Vagina (tissue), 2 donors: ENCODE data around the gene FAM135A. TPM values are rescaled to one million over a fixed set of nuclear protein-coding genes. Genes with fewer than 3 reads are reported as not detected.

Source experiments
- DNase-seq, 2 donors: peaks; one replicate each; pipeline ENCODE4 v3.0.0-alpha.2; 2017; ENCODE audit errors: extremely low spot score in 2 of 2
- H3K27ac ChIP-seq: fragments of 200-600 bp; sonication (generic); one replicate; pipeline ENCODE4 v1.5.1; 2019
- H3K27me3 ChIP-seq: fragments of 200-600 bp; sonication (generic); one replicate; pipeline ENCODE4 v1.5.1; 2019
- H3K36me3 ChIP-seq, 2 donors: fragments of 200-600 bp; sonication (generic); one replicate each; pipeline ENCODE4 v1.5.1; 2017 to 2019
- H3K4me1 ChIP-seq: fragments of 200-600 bp; sonication (generic); one replicate; pipeline ENCODE4 v1.5.1; 2019
- H3K4me3 ChIP-seq, 2 donors: fragments of 200-600 bp; sonication (generic); 1 replicate in 1 of 2; 2 replicates in 1 of 2; pipeline ENCODE4 v1.5.1; 2016 to 2019
- H3K9me3 ChIP-seq: fragments of 200-600 bp; sonication (generic); one replicate; pipeline ENCODE4 v1.5.1; 2019
- POLR2A ChIP-seq, 2 donors: fragments of 450-650 bp; IDR thresholded peaks; one replicate each; pipeline ENCODE4 v1.6.1; 2017; ENCODE audit warnings: antibody characterized with exemption in 2 of 2, mild to moderate bottlenecking in 2 of 2, moderate library complexity in 2 of 2
- POLR2AphosphoS5 ChIP-seq, 2 donors: sonication (generic); formaldehyde crosslinking; IDR thresholded peaks; one replicate each; pipeline ENCODE4 v1.9.0; 2017; ENCODE audit warnings: antibody characterized with exemption in 2 of 2, mild to moderate bottlenecking in 2 of 2, low read depth in 1 of 2; ENCODE audit not compliant: insufficient read depth in 1 of 2
- intact Hi-C: fragments of 100-400 bp; cut with DNase I; formaldehyde crosslinking; loops from one replicate; pipeline ENCODE4 v1.15.1; 2023
- total RNA-seq: library from RNA; depleted of rRNA; stranded (reverse); fragments of >200 nt; gene quantifications from one replicate; pipeline ENCODE4 v1.2.3, GENCODE V29; 2016
- TF ChIP-seq, protein P1 (sequence below), 3 experiments: fragments of 450-650 bp in 2 of 3; fragments of 200-600 bp in 1 of 3; sonication (generic) in 1 of 3; IDR thresholded peaks; one replicate each; pipeline ENCODE4 v1.5.1; 2017 to 2019; ENCODE audit warnings: antibody characterized with exemption in 3 of 3, mild to moderate bottlenecking in 2 of 3, moderate library complexity in 2 of 3

Gene FAM135A
- total RNA-seq, 1 donor from 2014 or later = 67.3 TPM

DNA sequence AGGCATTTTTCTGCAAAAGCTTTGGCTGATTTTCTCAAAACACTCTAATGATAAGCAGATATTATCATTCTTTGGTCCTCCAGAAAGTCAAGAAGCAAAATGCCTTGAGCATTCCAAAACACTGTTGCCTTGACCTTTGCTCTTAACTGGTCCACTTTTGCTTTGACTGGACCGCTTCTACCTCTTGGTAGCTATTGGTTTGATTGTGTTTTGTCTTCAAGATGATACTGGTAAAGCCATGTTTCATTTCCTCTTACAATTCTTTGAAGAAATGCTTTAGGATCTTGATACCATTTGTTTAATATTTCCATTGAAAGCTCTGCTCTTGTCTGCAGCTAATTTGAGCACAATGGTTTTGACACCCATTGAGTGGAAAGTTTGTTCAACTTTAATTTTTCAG is 117.8 kb downstream of the FAM135A start:
- Histone ChIP-seq H3K4me3 (no peak overlapping the region), H3K27me3 (no peaks in the 10 kb centered on the region), H3K9me3 (no peaks in the 10 kb centered on the region), H3K4me1 (no peaks in the 10 kb centered on the region), H3K27ac (no peak overlapping the region), H3K36me3 (peaks cover 0 to 15% of the 10 kb centered on the region in 2 donors)
- intact Hi-C loops = no loop called here
- no peak for DNase-seq
- TF ChIP-seq, protein P1, sequence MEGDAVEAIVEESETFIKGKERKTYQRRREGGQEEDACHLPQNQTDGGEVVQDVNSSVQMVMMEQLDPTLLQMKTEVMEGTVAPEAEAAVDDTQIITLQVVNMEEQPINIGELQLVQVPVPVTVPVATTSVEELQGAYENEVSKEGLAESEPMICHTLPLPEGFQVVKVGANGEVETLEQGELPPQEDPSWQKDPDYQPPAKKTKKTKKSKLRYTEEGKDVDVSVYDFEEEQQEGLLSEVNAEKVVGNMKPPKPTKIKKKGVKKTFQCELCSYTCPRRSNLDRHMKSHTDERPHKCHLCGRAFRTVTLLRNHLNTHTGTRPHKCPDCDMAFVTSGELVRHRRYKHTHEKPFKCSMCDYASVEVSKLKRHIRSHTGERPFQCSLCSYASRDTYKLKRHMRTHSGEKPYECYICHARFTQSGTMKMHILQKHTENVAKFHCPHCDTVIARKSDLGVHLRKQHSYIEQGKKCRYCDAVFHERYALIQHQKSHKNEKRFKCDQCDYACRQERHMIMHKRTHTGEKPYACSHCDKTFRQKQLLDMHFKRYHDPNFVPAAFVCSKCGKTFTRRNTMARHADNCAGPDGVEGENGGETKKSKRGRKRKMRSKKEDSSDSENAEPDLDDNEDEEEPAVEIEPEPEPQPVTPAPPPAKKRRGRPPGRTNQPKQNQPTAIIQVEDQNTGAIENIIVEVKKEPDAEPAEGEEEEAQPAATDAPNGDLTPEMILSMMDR (IDR thresholded peaks at IDR 0.05) = no peak
- TF ChIP-seq POLR2AphosphoS5 (IDR thresholded peaks at IDR 0.05; ENCODE audit: insufficient read depth in 1 of 2, low read depth in 1 of 2) (no peak), POLR2A (IDR thresholded peaks at IDR 0.05) (no peak)

DNA sequence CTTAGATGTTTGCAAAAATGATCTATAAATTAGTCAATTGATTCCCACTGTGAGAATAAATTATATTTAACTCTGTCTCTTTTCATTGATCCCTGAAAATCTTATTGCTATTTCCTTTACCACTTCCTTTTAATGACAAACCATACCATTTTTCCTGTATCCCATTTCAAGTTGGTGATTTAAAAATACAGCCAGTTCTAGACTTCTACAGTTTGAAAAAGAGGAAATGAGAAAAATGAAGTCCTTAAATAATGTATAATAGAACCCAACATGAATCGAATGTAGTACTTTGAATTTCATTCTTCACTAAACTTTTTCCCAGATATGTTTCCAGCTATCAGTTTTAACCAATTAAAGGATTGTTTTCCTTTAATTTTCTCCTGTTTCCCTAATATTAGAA is 124.0 kb downstream of the FAM135A start:
- intact Hi-C loops = no loop called here
- H3K9me3 ChIP-seq = no peaks in the 10 kb centered on the region
- no peaks in the 10 kb centered on the region for H3K27me3 ChIP-seq
- H3K36me3 ChIP-seq = peaks cover 0 to 30% of the 10 kb centered on the region in 2 donors
- H3K4me1 ChIP-seq = no peaks in the 10 kb centered on the region
- no peak overlapping the region for H3K27ac ChIP-seq
- H3K4me3 ChIP-seq = no peak overlapping the region
- DNase-seq = no peak
- TF ChIP-seq POLR2AphosphoS5 (IDR thresholded peaks at IDR 0.05; ENCODE audit: insufficient read depth in 1 of 2, low read depth in 1 of 2) (no peak), POLR2A (IDR thresholded peaks at IDR 0.05) (no peak)
- TF ChIP-seq, protein P1 (IDR thresholded peaks at IDR 0.05) = no peak

DNA sequence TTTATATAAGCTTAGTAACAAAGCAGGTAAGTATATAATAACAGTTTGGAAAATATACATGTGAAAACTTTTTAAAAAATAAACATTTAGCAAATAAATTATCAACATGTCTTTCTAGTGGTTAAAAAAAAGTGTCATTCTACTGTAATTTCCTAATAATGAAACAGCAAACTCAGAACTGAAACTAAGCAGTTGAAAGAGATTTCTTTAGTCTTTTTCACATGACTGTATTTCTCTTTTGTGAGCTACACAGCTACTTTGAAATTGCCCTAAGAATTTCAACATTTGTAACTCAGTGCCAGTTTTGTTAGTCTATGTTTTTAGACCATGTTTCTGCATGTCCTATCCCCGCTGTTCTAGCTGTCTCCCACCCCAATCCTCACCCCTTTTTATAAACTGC is 125.1 kb downstream of the FAM135A start:
- Histone ChIP-seq H3K27ac (no peak overlapping the region), H3K4me1 (no peaks in the 10 kb centered on the region), H3K36me3 (peaks cover 0 to 23% of the 10 kb centered on the region in 2 donors), H3K27me3 (no peaks in the 10 kb centered on the region), H3K9me3 (no peaks in the 10 kb centered on the region), H3K4me3 (no peak overlapping the region)
- intact Hi-C loops = no loop called here
- no peak for TF ChIP-seq POLR2A (IDR thresholded peaks at IDR 0.05)
- TF ChIP-seq POLR2AphosphoS5 (IDR thresholded peaks at IDR 0.05; ENCODE audit: insufficient read depth in 1 of 2, low read depth in 1 of 2) = no peak
- TF ChIP-seq, protein P1 (IDR thresholded peaks at IDR 0.05) = no peak
- no peak for DNase-seq

GRCh38 chr6:70547313-70547712 is 134.0 kb downstream of the FAM135A start:
- no peaks in the 10 kb centered on the region for H3K27me3 ChIP-seq
- no peaks in the 10 kb centered on the region for H3K4me1 ChIP-seq
- H3K36me3 ChIP-seq = peaks cover 0 to 4% of the 10 kb centered on the region in 2 donors
- no peak overlapping the region for H3K4me3 ChIP-seq
- H3K27ac ChIP-seq = no peak overlapping the region
- no peak for DNase-seq
- intact Hi-C loops = no loop called here
- TF ChIP-seq, protein P1 (IDR thresholded peaks at IDR 0.05) = no peak
- TF ChIP-seq POLR2A (IDR thresholded peaks at IDR 0.05) (no peak), POLR2AphosphoS5 (IDR thresholded peaks at IDR 0.05; ENCODE audit: insufficient read depth in 1 of 2, low read depth in 1 of 2) (no peak)
- no peaks in the 10 kb centered on the region for H3K9me3 ChIP-seq

- no peak for DNase-seq
- TF ChIP-seq POLR2AphosphoS5 (IDR thresholded peaks at IDR 0.05; ENCODE audit: insufficient read depth in 1 of 2, low read depth in 1 of 2) = no peak
- TF ChIP-seq, protein P1 (IDR thresholded peaks at IDR 0.05) = no peak
- no peak for TF ChIP-seq POLR2A (IDR thresholded peaks at IDR 0.05)
- no peaks in the 10 kb centered on the region for H3K4me1 ChIP-seq
- no peak overlapping the region for H3K27ac ChIP-seq
- peaks cover 0 to 4% of the 10 kb centered on the region in 2 donors for H3K36me3 ChIP-seq
- no peaks in the 10 kb centered on the region for H3K9me3 ChIP-seq
- H3K4me3 ChIP-seq = no peak overlapping the region
- intact Hi-C loops = no loop called here
- no peaks in the 10 kb centered on the region for H3K27me3 ChIP-seq
Measured at GRCh38 chr6:70547905-70548304, 134.6 kb downstream of the FAM135A start.
